HG03064 (cell line): Measurements from ENCODE around the gene FAM241A.
"Not testable (repeated sequence)": the region's sequence is repeated elsewhere in the genome, so short reads cannot be mapped to it uniquely, and the experiment has no call there.

ENCODE experiments used
- ATAC-seq: cut with Tn5 transposase; IDR thresholded peaks from one replicate; pipeline ENCODE4 v1.9.1; 2021; ENCODE audit warnings: low read depth; ENCODE audit not compliant: unreplicated experiment

Gene FAM241A

GRCh38 chr4:112172180-112172579 lies 26.9 kb downstream of the FAM241A start:
- no peak for ATAC-seq

- no peak for ATAC-seq
These were observed 28.6 kb downstream of the FAM241A start for GRCh38 chr4:112173593-112174558.

- ATAC-seq, result no peak
These were observed 30.6 kb downstream of the FAM241A start for GRCh38 chr4:112175840-112176239.

- ATAC-seq, result peak; percentile 68
These were observed 31.3 kb downstream of the FAM241A start for GRCh38 chr4:112176596-112176995.

- not testable (repeated sequence) for ATAC-seq
These were observed 33.5 kb downstream of the FAM241A start for GRCh38 chr4:112178741-112179140.

GRCh38 chr4:112181358-112182000 lies 36.2 kb downstream of the FAM241A start:
- ATAC-seq, result no peak

GRCh38 chr4:112182604-112183003 lies 37.4 kb downstream of the FAM241A start:
- ATAC-seq, result no peak

- no peak for ATAC-seq
These were observed 38.0 kb downstream of the FAM241A start for GRCh38 chr4:112183252-112183651.

- ATAC-seq, result no peak
These were observed 39.2 kb downstream of the FAM241A start for GRCh38 chr4:112184438-112184837.

- ATAC-seq, result no peak
These were observed 40.1 kb downstream of the FAM241A start for GRCh38 chr4:112185334-112185733.

GRCh38 chr4:112185740-112186670 lies 40.8 kb downstream of the FAM241A start:
- ATAC-seq, result no peak

GRCh38 chr4:112189754-112190153 lies 44.5 kb downstream of the FAM241A start:
- ATAC-seq, result no peak

GRCh38 chr4:112190684-112191083 lies 45.4 kb downstream of the FAM241A start:
- ATAC-seq, result no peak

GRCh38 chr4:112196461-112196860 lies 51.2 kb downstream of the FAM241A start:
- no peak for ATAC-seq

GRCh38 chr4:112199041-112199440 lies 53.8 kb downstream of the FAM241A start:
- no peak for ATAC-seq

- ATAC-seq, result no peak
These were observed 56.8 kb downstream of the FAM241A start for GRCh38 chr4:112201915-112202505.

GRCh38 chr4:112203593-112203992 lies 58.3 kb downstream of the FAM241A start:
- ATAC-seq, result no peak

- no peak for ATAC-seq
These were observed 61.2 kb downstream of the FAM241A start for GRCh38 chr4:112206431-112206830.

GRCh38 chr4:112208137-112209095 lies 63.2 kb downstream of the FAM241A start:
- not testable (repeated sequence) for ATAC-seq
